Hepatocyte (in vitro differentiated cells): ENCODE measurements around the gene RB1. TPM values are rescaled to one million over a fixed set of nuclear protein-coding genes. Genes with fewer than 3 reads are reported as not detected.

Experiments
- DNase-seq: peaks from one replicate; pipeline ENCODE4 v3.0.0-alpha.2; 2016; ENCODE audit warnings: low spot score
- H2AFZ ChIP-seq: fragments of 200-600 bp; sonication (generic); 2 replicates; pipeline ENCODE4 v1.6.0; 2016; ENCODE audit warnings: antibody characterized with exemption, mild to moderate bottlenecking
- H3K27ac ChIP-seq: fragments of 200-600 bp; sonication (generic); 2 replicates; pipeline ENCODE4 v1.5.1; 2016; ENCODE audit warnings: mild to moderate bottlenecking
- H3K27me3 ChIP-seq: fragments of 200-600 bp; sonication (generic); 2 replicates; pipeline ENCODE4 v1.6.1; 2016
- H3K36me3 ChIP-seq: fragments of 200-600 bp; sonication (generic); replicated peaks from 2 replicates; pipeline ENCODE4 v1.5.1; 2016; ENCODE audit warnings: low read depth; ENCODE audit not compliant: insufficient read depth
- H3K4me1 ChIP-seq: fragments of 200-600 bp; sonication (generic); 2 replicates; pipeline ENCODE4 v1.5.1; 2016; ENCODE audit warnings: mild to moderate bottlenecking, moderate library complexity; ENCODE audit not compliant: insufficient read depth
- H3K4me2 ChIP-seq: fragments of 200-600 bp; sonication (generic); 2 replicates; pipeline ENCODE4 v1.6.0; 2016
- H3K4me3 ChIP-seq: fragments of 200-600 bp; sonication (generic); 2 replicates; pipeline ENCODE4 v1.5.1; 2016; ENCODE audit warnings: mild to moderate bottlenecking
- H3K79me2 ChIP-seq: fragments of 200-600 bp; sonication (generic); 2 replicates; pipeline ENCODE4 v1.6.0; 2017; ENCODE audit warnings: mild to moderate bottlenecking
- H3K9me2 ChIP-seq: fragments of 200-600 bp; sonication (generic); replicated peaks from 2 replicates; pipeline ENCODE4 v1.6.0; 2017; ENCODE audit warnings: mild to moderate bottlenecking; ENCODE audit not compliant: insufficient read depth
- H3K9me3 ChIP-seq: fragments of 200-600 bp; sonication (generic); 2 replicates; pipeline ENCODE4 v1.5.1; 2016; ENCODE audit warnings: low read depth, mild to moderate bottlenecking
- H4K20me1 ChIP-seq: fragments of 200-600 bp; sonication (generic); 2 replicates; pipeline ENCODE4 v1.6.0; 2016; ENCODE audit warnings: mild to moderate bottlenecking; ENCODE audit not compliant: insufficient read depth, poor library complexity, severe bottlenecking
- CTCF ChIP-seq: fragments of 200-600 bp; sonication (generic); IDR thresholded peaks from 2 replicates; pipeline ENCODE4 v1.5.1; 2016; ENCODE audit warnings: antibody characterized with exemption, mild to moderate bottlenecking; ENCODE audit not compliant: poor library complexity
- EZH2 ChIP-seq: fragments of 200-600 bp; sonication (generic); IDR thresholded peaks from 2 replicates; pipeline ENCODE4 v1.6.1; 2016; ENCODE audit warnings: antibody characterized with exemption, mild to moderate bottlenecking, borderline replicate concordance
- EZH2phosphoT487 ChIP-seq: fragments of 200-600 bp; sonication (generic); IDR thresholded peaks from one replicate; pipeline ENCODE4 v1.6.1; 2018; ENCODE audit warnings: antibody characterized with exemption, mild to moderate bottlenecking, low read depth, moderate library complexity; ENCODE audit not compliant: unreplicated experiment, severe bottlenecking
- WGBS: methylation state at CpG from one replicate; pipeline ENCODE4 v1.1.6; 2016; ENCODE audit warnings: low lambda C conversion rate; ENCODE audit errors: missing lambda C conversion rate; 5-methylcytosine and 5-hydroxymethylcytosine counted together
- polyA plus RNA-seq: library from polyadenylated mRNA; unstranded; fragments of >200 nt; fragmentation: Nextera tagmentation; extraction: Ambion mirVana; gene quantifications from 2 replicates; pipeline ENCODE4 v1.2.1, GENCODE V29; 2016
- total RNA-seq: library from RNA; depleted of rRNA; stranded (reverse); fragments of >200 nt; gene quantifications from 2 replicates; pipeline ENCODE4 v1.2.3, GENCODE V29; 2014

Gene RB1
- total and polyA plus RNA-seq, 2 experiments from 2014 or later: 17.5 to 45.1 TPM

- Histone ChIP-seq H2AFZ (no peak overlapping the region), H3K4me1 (no peaks in the 10 kb centered on the region), H3K4me2 (no peak overlapping the region), H3K27ac (no peak overlapping the region), H3K27me3 (no peaks in the 10 kb centered on the region), H3K79me2 (no peaks in the 10 kb centered on the region), H3K9me3 (no peaks in the 10 kb centered on the region), H3K4me3 (no peak overlapping the region), H4K20me1 (no peaks in the 10 kb centered on the region), H3K36me3 (no peaks in the 10 kb centered on the region), H3K9me2 (no peaks in the 10 kb centered on the region)
- DNase-seq: no peak
- TF ChIP-seq CTCF: no peak
- TF ChIP-seq EZH2: no peak
- no peak for TF ChIP-seq EZH2phosphoT487
These were observed 185.4 kb downstream of the RB1 start for GRCh38 chr13:48488995-48489394.

- H3K36me3 ChIP-seq: no peaks in the 10 kb centered on the region
- no peak overlapping the region for H3K4me2 ChIP-seq
- no peak overlapping the region for H3K4me3 ChIP-seq
- no peak for TF ChIP-seq EZH2phosphoT487
- no peak for TF ChIP-seq CTCF
- no peak for TF ChIP-seq EZH2
- H3K9me2 ChIP-seq: no peaks in the 10 kb centered on the region
- DNase-seq: no peak
- H3K79me2 ChIP-seq: no peaks in the 10 kb centered on the region
- H3K4me1 ChIP-seq: no peaks in the 10 kb centered on the region
- H3K9me3 ChIP-seq: no peaks in the 10 kb centered on the region
- no peaks in the 10 kb centered on the region for H3K27me3 ChIP-seq
- no peak overlapping the region for H2AFZ ChIP-seq
- no peak overlapping the region for H3K27ac ChIP-seq
- H4K20me1 ChIP-seq: no peaks in the 10 kb centered on the region
These were observed 186.1 kb downstream of the RB1 start for GRCh38 chr13:48489666-48490065.

- H3K36me3 ChIP-seq: no peaks in the 10 kb centered on the region
- no peaks in the 10 kb centered on the region for H3K4me1 ChIP-seq
- H3K79me2 ChIP-seq: no peaks in the 10 kb centered on the region
- TF ChIP-seq EZH2phosphoT487: no peak
- TF ChIP-seq EZH2: no peak
- no peak for TF ChIP-seq CTCF
- DNase-seq: no peak
- 56% methylated on average over 3 of the region's 3 CpGs for WGBS
- H4K20me1 ChIP-seq: no peaks in the 10 kb centered on the region
- no peaks in the 10 kb centered on the region for H3K9me2 ChIP-seq
- no peak overlapping the region for H2AFZ ChIP-seq
- H3K27ac ChIP-seq: peak overlapping the region; percentile 15
- no peaks in the 10 kb centered on the region for H3K27me3 ChIP-seq
- H3K4me2 ChIP-seq: no peak overlapping the region
- no peak overlapping the region for H3K4me3 ChIP-seq
- H3K9me3 ChIP-seq: no peaks in the 10 kb centered on the region
These were observed 186.7 kb downstream of the RB1 start for GRCh38 chr13:48490241-48490640.

- H3K4me3 ChIP-seq: no peak overlapping the region
- TF ChIP-seq EZH2: no peak
- no peak overlapping the region for H2AFZ ChIP-seq
- no peaks in the 10 kb centered on the region for H3K79me2 ChIP-seq
- no peaks in the 10 kb centered on the region for H3K9me2 ChIP-seq
- peak overlapping the region; percentile 55 for H3K4me2 ChIP-seq
- peak overlapping the region; percentile 28 for H3K27ac ChIP-seq
- no peaks in the 10 kb centered on the region for H3K27me3 ChIP-seq
- no peaks in the 10 kb centered on the region for H3K4me1 ChIP-seq
- H4K20me1 ChIP-seq: no peaks in the 10 kb centered on the region
- H3K9me3 ChIP-seq: no peaks in the 10 kb centered on the region
- no peaks in the 10 kb centered on the region for H3K36me3 ChIP-seq
- DNase-seq: no peak
These were observed 188.0 kb downstream of the RB1 start for GRCh38 chr13:48491423-48492095.
